ENCODE data around the gene PDLIM7.

PDLIM7 gene

DNA sequence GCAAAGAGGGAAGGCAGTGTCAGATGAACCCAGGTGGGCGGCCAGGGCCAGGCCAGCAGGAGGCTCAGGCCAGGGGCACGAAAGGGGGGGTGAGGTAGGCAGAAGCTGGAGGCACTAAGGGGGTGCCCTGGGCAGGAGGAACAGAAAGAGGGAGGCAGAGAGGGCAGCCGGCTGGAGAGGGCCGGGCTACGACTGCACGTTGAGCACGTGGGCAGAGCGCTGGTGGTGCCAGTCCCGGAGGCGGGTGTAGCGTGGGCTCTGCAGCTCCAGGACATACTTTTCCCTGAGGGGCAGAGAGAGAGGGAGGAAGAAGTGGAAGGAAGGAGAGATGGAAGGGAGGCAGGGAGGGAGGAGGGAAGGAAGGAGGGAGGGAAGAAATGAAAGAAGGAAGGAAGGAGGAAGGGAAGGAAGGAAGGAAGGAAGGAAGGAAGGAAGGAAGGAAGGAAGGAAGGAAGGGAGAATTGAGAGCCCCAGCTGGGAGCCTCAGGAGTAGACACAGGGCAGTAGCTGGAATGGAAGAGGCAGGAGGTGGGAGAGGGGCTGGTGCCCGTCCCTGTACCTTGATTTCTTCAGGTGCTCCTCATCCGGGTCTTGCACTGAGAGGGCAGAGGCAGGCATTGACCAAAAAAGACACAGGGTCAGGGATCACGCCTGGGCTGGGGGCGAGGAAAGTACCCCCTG lies 7.0 kb downstream of the PDLIM7 start:
- TF ChIP-seq RAD21 (IDR thresholded peaks at IDR 0.05; ENCODE audit: low read depth) (no peak), YY1 (IDR thresholded peaks at IDR 0.05; ENCODE audit: low read depth) (no peak), NFIC (IDR thresholded peaks at IDR 0.05) (no peak), TEAD4 (IDR thresholded peaks at IDR 0.05) (no peak), TCF12 (IDR thresholded peaks at IDR 0.05; ENCODE audit: low read depth) (no peak), ZBTB7A (IDR thresholded peaks at IDR 0.05; ENCODE audit: low read depth) (no peak), EP300 (IDR thresholded peaks at IDR 0.05; ENCODE audit: borderline replicate concordance) (no peak), CREB1 (IDR thresholded peaks at IDR 0.05; ENCODE audit: low read depth) (no peak), TAF1 (IDR thresholded peaks at IDR 0.05; ENCODE audit: low read depth) (no peak), CEBPB (IDR thresholded peaks at IDR 0.05) (no peak), FOXM1 (IDR thresholded peaks at IDR 0.05; ENCODE audit: borderline replicate concordance, low read depth) (no peak), EGR1 (IDR thresholded peaks at IDR 0.05) (no peak)
- TF ChIP-seq, protein P1, sequence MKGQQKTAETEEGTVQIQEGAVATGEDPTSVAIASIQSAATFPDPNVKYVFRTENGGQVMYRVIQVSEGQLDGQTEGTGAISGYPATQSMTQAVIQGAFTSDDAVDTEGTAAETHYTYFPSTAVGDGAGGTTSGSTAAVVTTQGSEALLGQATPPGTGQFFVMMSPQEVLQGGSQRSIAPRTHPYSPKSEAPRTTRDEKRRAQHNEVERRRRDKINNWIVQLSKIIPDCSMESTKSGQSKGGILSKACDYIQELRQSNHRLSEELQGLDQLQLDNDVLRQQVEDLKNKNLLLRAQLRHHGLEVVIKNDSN (IDR thresholded peaks at IDR 0.05): no peak
- TF ChIP-seq, protein P2, sequence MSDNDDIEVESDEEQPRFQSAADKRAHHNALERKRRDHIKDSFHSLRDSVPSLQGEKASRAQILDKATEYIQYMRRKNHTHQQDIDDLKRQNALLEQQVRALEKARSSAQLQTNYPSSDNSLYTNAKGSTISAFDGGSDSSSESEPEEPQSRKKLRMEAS (IDR thresholded peaks at IDR 0.05): no peak
- TF ChIP-seq, protein P3, sequence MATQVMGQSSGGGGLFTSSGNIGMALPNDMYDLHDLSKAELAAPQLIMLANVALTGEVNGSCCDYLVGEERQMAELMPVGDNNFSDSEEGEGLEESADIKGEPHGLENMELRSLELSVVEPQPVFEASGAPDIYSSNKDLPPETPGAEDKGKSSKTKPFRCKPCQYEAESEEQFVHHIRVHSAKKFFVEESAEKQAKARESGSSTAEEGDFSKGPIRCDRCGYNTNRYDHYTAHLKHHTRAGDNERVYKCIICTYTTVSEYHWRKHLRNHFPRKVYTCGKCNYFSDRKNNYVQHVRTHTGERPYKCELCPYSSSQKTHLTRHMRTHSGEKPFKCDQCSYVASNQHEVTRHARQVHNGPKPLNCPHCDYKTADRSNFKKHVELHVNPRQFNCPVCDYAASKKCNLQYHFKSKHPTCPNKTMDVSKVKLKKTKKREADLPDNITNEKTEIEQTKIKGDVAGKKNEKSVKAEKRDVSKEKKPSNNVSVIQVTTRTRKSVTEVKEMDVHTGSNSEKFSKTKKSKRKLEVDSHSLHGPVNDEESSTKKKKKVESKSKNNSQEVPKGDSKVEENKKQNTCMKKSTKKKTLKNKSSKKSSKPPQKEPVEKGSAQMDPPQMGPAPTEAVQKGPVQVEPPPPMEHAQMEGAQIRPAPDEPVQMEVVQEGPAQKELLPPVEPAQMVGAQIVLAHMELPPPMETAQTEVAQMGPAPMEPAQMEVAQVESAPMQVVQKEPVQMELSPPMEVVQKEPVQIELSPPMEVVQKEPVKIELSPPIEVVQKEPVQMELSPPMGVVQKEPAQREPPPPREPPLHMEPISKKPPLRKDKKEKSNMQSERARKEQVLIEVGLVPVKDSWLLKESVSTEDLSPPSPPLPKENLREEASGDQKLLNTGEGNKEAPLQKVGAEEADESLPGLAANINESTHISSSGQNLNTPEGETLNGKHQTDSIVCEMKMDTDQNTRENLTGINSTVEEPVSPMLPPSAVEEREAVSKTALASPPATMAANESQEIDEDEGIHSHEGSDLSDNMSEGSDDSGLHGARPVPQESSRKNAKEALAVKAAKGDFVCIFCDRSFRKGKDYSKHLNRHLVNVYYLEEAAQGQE (IDR thresholded peaks at IDR 0.05; ENCODE audit: low read depth): no peak

DNA sequence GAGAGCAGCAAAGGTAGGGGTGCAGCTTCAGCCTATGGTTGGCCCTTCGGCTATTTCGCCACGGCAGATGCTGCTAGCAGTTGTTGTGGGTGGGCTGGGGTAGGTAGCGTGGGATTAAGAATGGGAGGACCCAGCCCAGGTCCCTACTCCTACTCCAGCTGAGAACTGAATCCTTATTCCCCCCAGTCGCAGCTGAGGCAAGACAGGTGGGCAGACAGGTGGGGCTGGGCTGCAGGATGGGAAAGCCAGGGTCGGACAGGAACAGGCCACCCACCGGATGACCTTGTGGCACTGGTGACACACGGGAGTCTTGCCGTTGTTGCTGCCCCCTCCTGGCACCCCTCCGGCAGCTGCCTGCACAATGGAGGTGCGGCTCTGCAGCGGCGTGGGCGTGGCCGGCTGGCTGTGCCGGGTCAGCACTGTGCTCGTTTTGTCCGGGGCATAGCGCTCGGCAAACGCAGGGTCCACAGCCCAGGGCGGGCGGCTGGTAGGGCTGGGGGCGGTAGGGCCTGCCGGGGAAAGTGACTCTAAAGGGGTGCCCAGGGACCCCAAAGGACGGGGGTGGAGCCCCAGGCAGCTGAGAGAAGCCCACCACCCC lies 8.2 kb downstream of the PDLIM7 start:
- TF ChIP-seq RAD21 (IDR thresholded peaks at IDR 0.05; ENCODE audit: low read depth) (no peak), NFIC (IDR thresholded peaks at IDR 0.05) (no peak), CEBPB (IDR thresholded peaks at IDR 0.05) (no peak), CREB1 (IDR thresholded peaks at IDR 0.05; ENCODE audit: low read depth) (no peak), YY1 (IDR thresholded peaks at IDR 0.05; ENCODE audit: low read depth) (no peak), TEAD4 (IDR thresholded peaks at IDR 0.05) (no peak), EGR1 (IDR thresholded peaks at IDR 0.05) (no peak), EP300 (IDR thresholded peaks at IDR 0.05; ENCODE audit: borderline replicate concordance) (no peak), ZBTB7A (IDR thresholded peaks at IDR 0.05; ENCODE audit: low read depth) (no peak), TAF1 (IDR thresholded peaks at IDR 0.05; ENCODE audit: low read depth) (no peak), TCF12 (IDR thresholded peaks at IDR 0.05; ENCODE audit: low read depth) (no peak), FOXM1 (IDR thresholded peaks at IDR 0.05; ENCODE audit: borderline replicate concordance, low read depth) (no peak)
- TF ChIP-seq, protein P2 (IDR thresholded peaks at IDR 0.05): no peak
- TF ChIP-seq, protein P3 (IDR thresholded peaks at IDR 0.05; ENCODE audit: low read depth): no peak

DNA sequence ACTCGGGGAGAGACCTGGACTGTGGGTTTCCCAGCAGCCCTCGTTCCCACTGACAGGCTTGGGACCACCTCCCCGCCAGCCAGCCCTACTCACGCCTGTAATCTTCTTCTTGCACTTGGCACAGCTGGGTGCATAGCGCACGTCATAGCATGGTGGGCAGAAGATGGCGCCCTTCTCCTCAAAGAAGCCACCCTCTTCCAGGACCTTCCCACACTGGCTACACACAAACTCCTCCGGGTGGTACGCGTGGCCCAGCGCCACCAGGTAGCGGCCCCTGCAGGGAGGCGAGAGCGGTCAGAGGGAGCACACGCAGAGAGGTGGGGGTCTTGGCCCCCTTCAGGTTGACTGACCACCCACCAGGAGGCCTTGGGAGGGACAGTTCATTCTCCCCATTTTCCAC lies 9.4 kb downstream of the PDLIM7 start:
- TF ChIP-seq RAD21 (IDR thresholded peaks at IDR 0.05; ENCODE audit: low read depth): 0 out of 2 replicates have a peak, but pooled peaks have one; percentile 8
- TF ChIP-seq, protein P1 (IDR thresholded peaks at IDR 0.05): no peak

DNA sequence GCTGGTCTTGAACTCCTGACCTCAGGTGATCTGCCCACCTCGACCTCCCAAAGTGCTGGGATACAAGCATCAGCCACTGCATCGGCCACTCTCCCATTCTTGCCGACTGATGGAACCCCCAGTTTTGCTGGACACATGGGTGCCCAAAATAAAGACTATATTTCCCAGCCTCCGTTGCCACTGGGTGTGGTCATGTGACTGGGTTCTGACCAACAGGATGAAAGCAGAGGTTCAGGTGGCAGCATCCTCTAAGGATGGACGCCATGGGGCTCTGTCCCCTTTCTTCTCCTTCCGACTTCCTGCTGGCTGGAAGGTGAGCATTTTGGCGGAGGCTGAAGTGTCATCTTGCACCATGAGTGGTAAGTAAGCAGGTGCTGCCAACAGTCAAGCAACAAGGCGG lies 10.3 kb downstream of the PDLIM7 start:
- no peak for TF ChIP-seq RAD21 (IDR thresholded peaks at IDR 0.05; ENCODE audit: low read depth)
- TF ChIP-seq, protein P1 (IDR thresholded peaks at IDR 0.05): peak; percentile 55

DNA sequence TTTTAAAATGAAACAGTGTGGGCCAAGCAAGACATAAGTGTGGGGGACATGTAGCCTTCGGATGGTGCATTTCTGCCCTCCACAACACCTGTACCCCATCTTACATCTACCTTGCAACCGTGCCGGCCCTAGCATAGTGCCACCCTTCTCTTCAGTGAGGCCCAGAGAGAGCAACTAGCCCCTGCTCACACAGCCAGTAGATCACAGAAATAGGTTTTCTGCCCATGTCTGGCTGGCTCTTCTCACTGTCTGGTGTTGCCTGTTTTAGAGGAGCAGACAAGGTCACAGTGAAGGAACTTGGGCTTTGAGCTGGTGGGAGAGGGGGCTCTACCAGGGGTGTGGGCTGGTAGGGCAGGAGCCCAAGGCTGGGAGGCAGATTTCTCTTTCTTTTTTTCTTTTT lies 11.1 kb downstream of the PDLIM7 start:
- no peak for TF ChIP-seq YY1 (IDR thresholded peaks at IDR 0.05; ENCODE audit: low read depth)
- TF ChIP-seq ZBTB7A (IDR thresholded peaks at IDR 0.05; ENCODE audit: low read depth): no peak
- no peak for TF ChIP-seq TEAD4 (IDR thresholded peaks at IDR 0.05)
